ENCODE data around the gene PSMF1. TPM values are rescaled to one million over a fixed set of nuclear protein-coding genes. Genes with fewer than 3 reads are reported as not detected.
"Not testable (repeated sequence)": the region's sequence is repeated elsewhere in the genome, so short reads cannot be mapped to it uniquely, and the experiment has no call there.

The PSMF1 gene
- total and polyA plus RNA-seq, 7 experiments from 2014 or later: 88.7 to 157 (median 116) TPM

- H3K36me3 ChIP-seq (ENCODE audit: control insufficient read depth in 2 of 3, insufficient read depth in 3 of 3, low read length in 3 of 3): no peaks in the 10 kb centered on the region
- Mint-ChIP-seq H3K4me1 (peaks cover 21 to 43% (median 32%) of the 10 kb centered on the region in 7 donors), H3K27ac (peak overlapping the region in 1 of 9 donors; percentile 32), H3K27me3 (peaks cover 0 to 18% (median 0%) of the 10 kb centered on the region in 5 donors), H3K36me3 (no peaks in the 10 kb centered on the region), H3K4me3 (no peak overlapping the region), H3K9me3 (no peaks in the 10 kb centered on the region)
- ChIA-PET POLR2A (interaction anchor here (0.6 kb wide), 1 partner anchor 396 kb away, joined by 3 read pairs; no protein-coding TSS in a partner anchor), CTCF (interaction anchor here (0.8 to 3.1 kb wide), 5 partner anchors 13 to 396 kb away, joined by 3 to 20 read pairs (median 3); no protein-coding TSS in a partner anchor)
- DNase-seq (no peak), ATAC-seq (no peak)
- no peak overlapping the region for H3K27ac ChIP-seq (ENCODE audit: low read depth, low read length)
- H3K4me1 ChIP-seq (ENCODE audit: control insufficient read depth in 2 of 2, insufficient read depth in 2 of 2, low read length in 2 of 2): peaks cover 5 to 22% of the 10 kb centered on the region in 2 donors
- intact Hi-C loops (cut with micrococcal nuclease): loop anchor here (2.0 to 10.0 kb wide), 5 partner anchors 27 to 667 kb away; partner anchors contain the start of genes CSNK2A1 (in 1 of the 2) and TMEM74B (in 1 of the 2)
- no peak overlapping the region for H3K4me3 ChIP-seq (ENCODE audit: low read length)
- H3K9me3 ChIP-seq (ENCODE audit: control insufficient read depth in 2 of 3, low read length in 3 of 3): no peaks in the 10 kb centered on the region
- H3K27me3 ChIP-seq (ENCODE audit: control insufficient read depth in 2 of 2, insufficient read depth in 2 of 2, low read length in 2 of 2): no peaks in the 10 kb centered on the region
Observed at GRCh38 chr20:1212023-1212422, 93.6 kb downstream of the PSMF1 start.

GRCh38 chr20:1212607-1213396 lies 94.4 kb downstream of the PSMF1 start:
- H3K4me3 ChIP-seq (ENCODE audit: low read length): no peak overlapping the region
- POLR2A ChIA-PET: no interaction called here
- DNase-seq (peak; percentile 40 to 72 (median 60)), ATAC-seq (peak; percentile 94)
- no peak overlapping the region for H3K27ac ChIP-seq (ENCODE audit: low read depth, low read length)
- H3K36me3 ChIP-seq (ENCODE audit: control insufficient read depth in 2 of 3, insufficient read depth in 3 of 3, low read length in 3 of 3): no peaks in the 10 kb centered on the region
- Mint-ChIP-seq H3K36me3 (no peaks in the 10 kb centered on the region), H3K4me1 (peaks cover 21 to 51% (median 36%) of the 10 kb centered on the region in 7 donors), H3K27me3 (peaks cover 0 to 16% (median 0%) of the 10 kb centered on the region in 5 donors), H3K9me3 (no peaks in the 10 kb centered on the region), H3K27ac (peak overlapping the region in 5 of 9 donors; percentile 0 to 97 (median 37)), H3K4me3 (peak overlapping the region in 4 of 10 donors; percentile 9 to 41 (median 36))
- intact Hi-C loops (cut with micrococcal nuclease): loop anchor here (1.0 to 10.0 kb wide), 9 partner anchors 13 to 668 kb away; partner anchors contain the start of genes CSNK2A1 (in 1 of the 2), RAD21L1 (in 1 of the 2) and TMEM74B (in 1 of the 2)
- no peaks in the 10 kb centered on the region for H3K27me3 ChIP-seq (ENCODE audit: control insufficient read depth in 2 of 2, insufficient read depth in 2 of 2, low read length in 2 of 2)
- H3K9me3 ChIP-seq (ENCODE audit: control insufficient read depth in 2 of 3, low read length in 3 of 3): no peaks in the 10 kb centered on the region
- CTCF ChIA-PET: interaction anchor here (0.6 to 3.1 kb wide), 18 partner anchors 12 to 443 kb away, joined by 3 to 20 read pairs (median 4); no protein-coding TSS in a partner anchor
- H3K4me1 ChIP-seq (ENCODE audit: control insufficient read depth in 2 of 2, insufficient read depth in 2 of 2, low read length in 2 of 2): peaks cover 5 to 27% of the 10 kb centered on the region in 2 donors

- no peaks in the 10 kb centered on the region for H3K36me3 ChIP-seq (ENCODE audit: control insufficient read depth in 2 of 3, insufficient read depth in 3 of 3, low read length in 3 of 3)
- peaks cover 0 to 2% (median 0%) of the 10 kb centered on the region in 11 donors for H3K9me3 Mint-ChIP-seq
- no peak overlapping the region for H3K4me3 ChIP-seq (ENCODE audit: low read length)
- peaks cover 0 to 16% (median 0%) of the 10 kb centered on the region in 5 donors for H3K27me3 Mint-ChIP-seq
- H3K27me3 ChIP-seq (ENCODE audit: control insufficient read depth in 2 of 2, insufficient read depth in 2 of 2, low read length in 2 of 2): no peaks in the 10 kb centered on the region
- peaks cover 0 to 3% (median 0%) of the 10 kb centered on the region in 5 donors for H3K36me3 Mint-ChIP-seq
- POLR2A ChIA-PET: interaction anchor here (0.8 to 1.7 kb wide), 5 partner anchors 11 to 94 kb away, joined by 3 to 6 read pairs (median 4); partner anchors contain the start of gene RAD21L1
- H3K27ac ChIP-seq (ENCODE audit: low read depth, low read length): peak overlapping the region; percentile 56
- H3K4me1 ChIP-seq (ENCODE audit: control insufficient read depth in 2 of 2, insufficient read depth in 2 of 2, low read length in 2 of 2): peaks cover 5 to 27% of the 10 kb centered on the region in 2 donors
- H3K4me3 Mint-ChIP-seq: peak overlapping the region in 4 of 10 donors; percentile 28 to 76 (median 72)
- peak overlapping the region; percentile 36 to 97 (median 89) for H3K27ac Mint-ChIP-seq
- CTCF ChIA-PET: interaction anchor here (0.9 kb wide), 1 partner anchor 107 kb away, joined by 3 read pairs; no protein-coding TSS in a partner anchor
- DNase-seq (no peak), ATAC-seq (no peak)
- H3K4me1 Mint-ChIP-seq: peaks cover 21 to 55% (median 36%) of the 10 kb centered on the region in 7 donors
- intact Hi-C loops (cut with micrococcal nuclease): loop anchor here (1.0 to 10.0 kb wide), 7 partner anchors 10 to 670 kb away; partner anchors contain the start of gene CSNK2A1 (in 1 of the 2)
- no peaks in the 10 kb centered on the region for H3K9me3 ChIP-seq (ENCODE audit: control insufficient read depth in 2 of 3, low read length in 3 of 3)
Observed at GRCh38 chr20:1214838-1215261, 96.4 kb downstream of the PSMF1 start.

GRCh38 chr20:1215386-1216170 lies 97.2 kb downstream of the PSMF1 start:
- H3K36me3 ChIP-seq (ENCODE audit: control insufficient read depth in 2 of 3, insufficient read depth in 3 of 3, low read length in 3 of 3): no peaks in the 10 kb centered on the region
- peaks cover 21 to 55% (median 36%) of the 10 kb centered on the region in 7 donors for H3K4me1 Mint-ChIP-seq
- H3K27ac ChIP-seq (ENCODE audit: low read depth, low read length): peak overlapping the region; percentile 56
- ChIA-PET POLR2A (interaction anchor here (0.8 to 1.7 kb wide), 4 partner anchors 11 to 95 kb away, joined by 3 to 6 read pairs (median 4); partner anchors contain the start of gene RAD21L1), CTCF (interaction anchor here (0.9 kb wide), 1 partner anchor 107 kb away, joined by 3 read pairs; no protein-coding TSS in a partner anchor)
- intact Hi-C loops (cut with micrococcal nuclease): loop anchor here (1.0 to 10.0 kb wide), 7 partner anchors 10 to 671 kb away; partner anchors contain the start of genes CSNK2A1 (in 1 of the 2) and SNPH (in 1 of the 2)
- H3K27me3 ChIP-seq (ENCODE audit: control insufficient read depth in 2 of 2, insufficient read depth in 2 of 2, low read length in 2 of 2): no peaks in the 10 kb centered on the region
- H3K4me3 Mint-ChIP-seq: peak overlapping the region; percentile 26 to 79 (median 70)
- ATAC-seq (peak; percentile 67), DNase-seq (peak in 7 of 9 donors; percentile 43 to 60 (median 52))
- peaks cover 5 to 27% of the 10 kb centered on the region in 2 donors for H3K4me1 ChIP-seq (ENCODE audit: control insufficient read depth in 2 of 2, insufficient read depth in 2 of 2, low read length in 2 of 2)
- no peaks in the 10 kb centered on the region for H3K9me3 ChIP-seq (ENCODE audit: control insufficient read depth in 2 of 3, low read length in 3 of 3)
- peak overlapping the region; percentile 80 to 97 (median 90) for H3K27ac Mint-ChIP-seq
- H3K27me3 Mint-ChIP-seq: peaks cover 0 to 21% (median 0%) of the 10 kb centered on the region in 5 donors
- peaks cover 0 to 3% (median 0%) of the 10 kb centered on the region in 5 donors for H3K36me3 Mint-ChIP-seq
- no peak overlapping the region for H3K4me3 ChIP-seq (ENCODE audit: low read length)
- peaks cover 0 to 2% (median 0%) of the 10 kb centered on the region in 11 donors for H3K9me3 Mint-ChIP-seq

- not testable (repeated sequence) for H3K27me3 ChIP-seq (ENCODE audit: control insufficient read depth in 2 of 2, insufficient read depth in 2 of 2, low read length in 2 of 2); H3K9me3 ChIP-seq (ENCODE audit: control insufficient read depth in 2 of 3, low read length in 3 of 3); ATAC-seq; H3K36me3 ChIP-seq (ENCODE audit: control insufficient read depth in 2 of 3, insufficient read depth in 3 of 3, low read length in 3 of 3); H3K36me3 Mint-ChIP-seq; H3K4me3 ChIP-seq (ENCODE audit: low read length); H3K9me3 Mint-ChIP-seq
- H3K4me3 Mint-ChIP-seq: peak overlapping the region; percentile 6 to 76 (median 50)
- Histone ChIP-seq H3K4me1 (ENCODE audit: control insufficient read depth in 2 of 2, insufficient read depth in 2 of 2, low read length in 2 of 2) (peaks cover 5 to 27% of the 10 kb centered on the region in 2 donors), H3K27ac (ENCODE audit: low read depth, low read length) (peak overlapping the region; percentile 56)
- peaks cover 21 to 55% (median 36%) of the 10 kb centered on the region in 7 donors for H3K4me1 Mint-ChIP-seq
- CTCF ChIA-PET: interaction anchor here (0.9 to 1.3 kb wide), 2 partner anchors 65 to 219 kb away, joined by 3 to 4 read pairs; no protein-coding TSS in a partner anchor
- peak overlapping the region in 8 of 9 donors; percentile 35 to 97 (median 86) for H3K27ac Mint-ChIP-seq
- DNase-seq: peak in 6 of 9 donors; percentile 29 to 46 (median 34)
- POLR2A ChIA-PET: interaction anchor here (0.6 to 1.7 kb wide), 6 partner anchors 11 to 165 kb away, joined by 3 to 6 read pairs (median 4); partner anchors contain the start of gene SNPH
- intact Hi-C loops (cut with micrococcal nuclease): loop anchor here in 1 of 2 donors (1.0 to 10.0 kb wide), 6 partner anchors 9 to 672 kb away; partner anchors contain the start of genes CSNK2A1 and SNPH
- peaks cover 0 to 33% (median 0%) of the 10 kb centered on the region in 5 donors for H3K27me3 Mint-ChIP-seq
Observed at GRCh38 chr20:1216527-1217427, 98.4 kb downstream of the PSMF1 start.

Data from naive thymus-derived CD4-positive, alpha-beta T cell (primary cell).